Lower leg skin (tissue), 3 donors: ENCODE data around the gene NR2F1.

Experiments used
- CTCF ChIP-seq, 3 donors: fragments of 450-650 bp; IDR thresholded peaks; one replicate each; pipeline ENCODE4 v1.5.1; 2016; ENCODE audit warnings: antibody characterized with exemption in 3 of 3, mild to moderate bottlenecking in 3 of 3, moderate library complexity in 2 of 3
- POLR2A ChIP-seq, 2 donors: fragments of 450-650 bp; IDR thresholded peaks; one replicate each; pipeline ENCODE4 v1.6.1; 2016 to 2017; ENCODE audit warnings: antibody characterized with exemption in 2 of 2, mild to moderate bottlenecking in 1 of 2, moderate library complexity in 1 of 2

GRCh38 chr5:93567424-93567823 is 15.6 kb upstream of the NR2F1 start:
- TF ChIP-seq CTCF (IDR thresholded peaks at IDR 0.05) = no peak
- TF ChIP-seq POLR2A (IDR thresholded peaks at IDR 0.05) = no peak
